GM12878 (cell line): ENCODE results near the gene PSMD3. TPM values are rescaled to one million over a fixed set of nuclear protein-coding genes. Genes with fewer than 3 reads are reported as not detected.

Experiments used
- ATF2 ChIP-seq: IDR thresholded peaks from 2 replicates; pipeline ENCODE4 v1.6.1; 2012; ENCODE audit warnings: low read length, inconsistent platforms
- ATF7 ChIP-seq: fragments of 450-650 bp; IDR thresholded peaks from 2 replicates; pipeline ENCODE4 v1.6.1; 2016; ENCODE audit warnings: low read depth, mild to moderate bottlenecking
- CHD4 ChIP-seq: fragments of 200-600 bp; sonication (generic); IDR thresholded peaks from 2 replicates; pipeline ENCODE4 v1.6.1; 2016; ENCODE audit warnings: mild to moderate bottlenecking
- IKZF1 ChIP-seq: fragments of 450-650 bp; conservative IDR thresholded peaks from 2 replicates; pipeline ENCODE4 v1.6.1; 2017; ENCODE audit warnings: antibody characterized with exemption, mild to moderate bottlenecking
- KAT2A ChIP-seq: conservative IDR thresholded peaks from 2 replicates; pipeline ENCODE4 v1.6.1; 2011; ENCODE audit warnings: low read depth, low read length; ENCODE audit not compliant: control insufficient read depth
- KLF5 ChIP-seq: fragments of 450-650 bp; IDR thresholded peaks from 2 replicates; pipeline ENCODE4 v1.6.1; 2014; ENCODE audit warnings: mild to moderate bottlenecking; ENCODE audit not compliant: partially characterized antibody
- MEF2B ChIP-seq: fragments of 450-650 bp; IDR thresholded peaks from 2 replicates; pipeline ENCODE4 v1.6.1; 2018; ENCODE audit warnings: mild to moderate bottlenecking, moderate library complexity; ENCODE audit not compliant: partially characterized antibody, poor library complexity, severe bottlenecking
- NR2F1 ChIP-seq: fragments of 450-650 bp; conservative IDR thresholded peaks from 2 replicates; pipeline ENCODE4 v1.6.1; 2017; ENCODE audit warnings: mild to moderate bottlenecking
- PAX5 ChIP-seq: IDR thresholded peaks from 2 replicates; pipeline ENCODE4 v1.6.1; 2011; ENCODE audit warnings: low read depth, low read length, borderline replicate concordance
- RUNX3 ChIP-seq: IDR thresholded peaks from 2 replicates; pipeline ENCODE4 v1.6.1; 2012; ENCODE audit warnings: low read length, inconsistent platforms
- SKIL ChIP-seq: fragments of 450-650 bp; IDR thresholded peaks from 2 replicates; pipeline ENCODE4 v1.6.1; 2017; ENCODE audit warnings: mild to moderate bottlenecking, low read depth, inconsistent platforms; ENCODE audit not compliant: poor library complexity, severe bottlenecking
- SMC3 ChIP-seq: IDR thresholded peaks from 2 replicates; pipeline ENCODE4 v1.6.1; 2011; ENCODE audit warnings: low read length, improper control_type of control experiment, borderline replicate concordance
- SRF ChIP-seq, 2 experiments: IDR thresholded peaks; 2 replicates each; pipeline ENCODE4 v1.6.1; 2011; ENCODE audit warnings: low read depth in 2 of 2, low read length in 2 of 2, mild to moderate bottlenecking in 1 of 2, moderate library complexity in 1 of 2
- TAF1 ChIP-seq: IDR thresholded peaks from 2 replicates; pipeline ENCODE4 v1.6.1; 2011; ENCODE audit warnings: mild to moderate bottlenecking, low read depth, low read length, borderline replicate concordance
- ZNF217 ChIP-seq: fragments of 450-650 bp; IDR thresholded peaks from 2 replicates; pipeline ENCODE4 v1.6.1; 2017; ENCODE audit warnings: antibody characterized with exemption, mild to moderate bottlenecking
- ZNF274 ChIP-seq: IDR thresholded peaks from one replicate; pipeline ENCODE4 v1.8.0; 2011; ENCODE audit not compliant: insufficient read length, insufficient read depth
- polyA plus RNA-seq, 11 experiments: library from polyadenylated mRNA; depleted of rRNA in 4 of 11; unstranded in 6 of 11; stranded (reverse) in 5 of 11; fragments of >200 nt; fragmentation: Nextera tagmentation in 4 of 11; fragmentation: Illumina TruSeq in 1 of 11; extraction: Ambion mirVana in 4 of 11; extraction: Trizol in 1 of 11; gene quantifications; 1 replicate in 1 of 11; 2 replicates in 10 of 11; pipeline versions ENCODE4 v1.2.1 to v1.2.3, GENCODE V29; 2011 to 2016; ENCODE audit warnings: inconsistent platforms in 2 of 11, missing spikeins in 2 of 11, low read depth in 1 of 11
- total RNA-seq, 4 experiments: library from RNA; depleted of rRNA in 3 of 4; stranded (reverse); fragments of >200 nt in 3 of 4; fragmentation: Illumina TruSeq in 1 of 4; extraction: Trizol in 1 of 4; gene quantifications; 2 replicates each; pipeline versions ENCODE4 v1.2.1 to v1.2.3, GENCODE V29; 2013 to 2021
- TF ChIP-seq, protein P1 (sequence below): IDR thresholded peaks from 2 replicates; pipeline ENCODE4 v1.6.1; 2012; ENCODE audit warnings: mild to moderate bottlenecking, low read depth, low read length
- TF ChIP-seq, protein P2 (sequence below), 3 experiments: IDR thresholded peaks in 2 of 3; conservative IDR thresholded peaks in 1 of 3; 2 replicates each; pipeline ENCODE4 v1.5.1; 2011; ENCODE audit warnings: low read depth in 3 of 3, low read length in 3 of 3, mild to moderate bottlenecking in 3 of 3, control low read depth in 2 of 3, moderate library complexity in 2 of 3, inconsistent platforms in 1 of 3, mixed read lengths in 1 of 3; ENCODE audit not compliant: control insufficient read depth in 2 of 3, insufficient read depth in 1 of 3; ENCODE audit errors: extremely low read depth in 1 of 3
- TF ChIP-seq, protein P3 (sequence below): fragments of 450-650 bp; IDR thresholded peaks from 2 replicates; pipeline ENCODE4 v1.6.1; 2016; ENCODE audit warnings: mild to moderate bottlenecking

The PSMD3 gene
- total and polyA plus RNA-seq, 10 of the 15 experiments (the other 5 are each of a cell fraction or from before 2014, with no cell fraction given) = 2.2 to 192 (median 129) TPM

DNA sequence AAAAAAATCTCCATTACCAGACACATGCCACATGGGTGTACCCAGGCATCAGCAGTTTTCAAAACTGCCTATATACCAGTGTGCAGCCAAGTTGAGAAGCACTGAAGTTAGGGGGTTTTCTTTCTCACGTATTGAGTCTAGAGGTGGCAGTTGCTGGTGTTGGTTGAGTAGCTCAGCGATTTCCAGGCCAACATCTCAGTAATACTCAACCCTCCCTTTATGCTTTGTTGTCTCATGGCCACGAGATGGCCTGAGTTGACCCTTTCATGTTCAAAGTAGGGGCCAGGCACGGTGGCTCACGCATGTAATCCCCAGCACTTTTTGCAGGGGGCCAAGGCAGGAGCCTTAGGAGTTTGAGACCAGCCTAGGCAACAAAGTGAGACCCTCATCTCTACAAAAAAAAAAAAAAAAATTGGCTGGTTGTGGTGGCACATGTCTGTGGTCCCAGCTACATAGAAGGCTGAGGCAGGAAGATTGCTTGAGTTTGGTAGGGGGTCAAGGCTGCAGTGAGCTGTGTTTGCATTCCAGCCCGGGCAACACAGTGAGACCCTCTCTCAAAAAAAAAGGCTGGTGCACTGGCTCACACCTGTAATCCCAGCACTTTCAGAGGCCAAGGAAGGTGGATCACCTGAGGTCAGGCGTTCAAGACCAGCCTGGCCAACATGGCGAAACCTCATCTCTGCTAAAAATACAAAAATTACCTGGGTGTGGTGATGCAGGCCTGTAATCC, 42.3 kb upstream of the PSMD3 start (continued):
- TF ChIP-seq, protein P1, sequence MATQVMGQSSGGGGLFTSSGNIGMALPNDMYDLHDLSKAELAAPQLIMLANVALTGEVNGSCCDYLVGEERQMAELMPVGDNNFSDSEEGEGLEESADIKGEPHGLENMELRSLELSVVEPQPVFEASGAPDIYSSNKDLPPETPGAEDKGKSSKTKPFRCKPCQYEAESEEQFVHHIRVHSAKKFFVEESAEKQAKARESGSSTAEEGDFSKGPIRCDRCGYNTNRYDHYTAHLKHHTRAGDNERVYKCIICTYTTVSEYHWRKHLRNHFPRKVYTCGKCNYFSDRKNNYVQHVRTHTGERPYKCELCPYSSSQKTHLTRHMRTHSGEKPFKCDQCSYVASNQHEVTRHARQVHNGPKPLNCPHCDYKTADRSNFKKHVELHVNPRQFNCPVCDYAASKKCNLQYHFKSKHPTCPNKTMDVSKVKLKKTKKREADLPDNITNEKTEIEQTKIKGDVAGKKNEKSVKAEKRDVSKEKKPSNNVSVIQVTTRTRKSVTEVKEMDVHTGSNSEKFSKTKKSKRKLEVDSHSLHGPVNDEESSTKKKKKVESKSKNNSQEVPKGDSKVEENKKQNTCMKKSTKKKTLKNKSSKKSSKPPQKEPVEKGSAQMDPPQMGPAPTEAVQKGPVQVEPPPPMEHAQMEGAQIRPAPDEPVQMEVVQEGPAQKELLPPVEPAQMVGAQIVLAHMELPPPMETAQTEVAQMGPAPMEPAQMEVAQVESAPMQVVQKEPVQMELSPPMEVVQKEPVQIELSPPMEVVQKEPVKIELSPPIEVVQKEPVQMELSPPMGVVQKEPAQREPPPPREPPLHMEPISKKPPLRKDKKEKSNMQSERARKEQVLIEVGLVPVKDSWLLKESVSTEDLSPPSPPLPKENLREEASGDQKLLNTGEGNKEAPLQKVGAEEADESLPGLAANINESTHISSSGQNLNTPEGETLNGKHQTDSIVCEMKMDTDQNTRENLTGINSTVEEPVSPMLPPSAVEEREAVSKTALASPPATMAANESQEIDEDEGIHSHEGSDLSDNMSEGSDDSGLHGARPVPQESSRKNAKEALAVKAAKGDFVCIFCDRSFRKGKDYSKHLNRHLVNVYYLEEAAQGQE = no peak
- TF ChIP-seq KLF5 = no peak
- TF ChIP-seq ZNF217 = no peak
- TF ChIP-seq RUNX3 = peak; percentile 23; the same call in 1 of the 2 replicates
- TF ChIP-seq SMC3 = peak; percentile 33; the same call in 1 of the 2 replicates
- no peak for TF ChIP-seq TAF1
- TF ChIP-seq MEF2B = peak; percentile 13
- no peak for TF ChIP-seq ZNF274
- no peak for TF ChIP-seq ATF2
- no peak for TF ChIP-seq SRF (IDR thresholded peaks at IDR 0.05; ENCODE audit: low read depth in 2 of 2, low read length in 2 of 2)
- TF ChIP-seq CHD4 = no peak
- no peak for TF ChIP-seq KAT2A
- TF ChIP-seq, protein P2, sequence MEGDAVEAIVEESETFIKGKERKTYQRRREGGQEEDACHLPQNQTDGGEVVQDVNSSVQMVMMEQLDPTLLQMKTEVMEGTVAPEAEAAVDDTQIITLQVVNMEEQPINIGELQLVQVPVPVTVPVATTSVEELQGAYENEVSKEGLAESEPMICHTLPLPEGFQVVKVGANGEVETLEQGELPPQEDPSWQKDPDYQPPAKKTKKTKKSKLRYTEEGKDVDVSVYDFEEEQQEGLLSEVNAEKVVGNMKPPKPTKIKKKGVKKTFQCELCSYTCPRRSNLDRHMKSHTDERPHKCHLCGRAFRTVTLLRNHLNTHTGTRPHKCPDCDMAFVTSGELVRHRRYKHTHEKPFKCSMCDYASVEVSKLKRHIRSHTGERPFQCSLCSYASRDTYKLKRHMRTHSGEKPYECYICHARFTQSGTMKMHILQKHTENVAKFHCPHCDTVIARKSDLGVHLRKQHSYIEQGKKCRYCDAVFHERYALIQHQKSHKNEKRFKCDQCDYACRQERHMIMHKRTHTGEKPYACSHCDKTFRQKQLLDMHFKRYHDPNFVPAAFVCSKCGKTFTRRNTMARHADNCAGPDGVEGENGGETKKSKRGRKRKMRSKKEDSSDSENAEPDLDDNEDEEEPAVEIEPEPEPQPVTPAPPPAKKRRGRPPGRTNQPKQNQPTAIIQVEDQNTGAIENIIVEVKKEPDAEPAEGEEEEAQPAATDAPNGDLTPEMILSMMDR (IDR thresholded peaks at IDR 0.05 in 2 of 3, conservative IDR thresholded peaks at IDR 0.05 in 1 of 3; ENCODE audit: control insufficient read depth in 2 of 3, extremely low read depth in 1 of 3, insufficient read depth in 1 of 3, low read depth in 3 of 3, low read length in 3 of 3) = peak; percentile 7 to 28 (median 10); a peak in 3 of 6 replicates
- no peak; the same call in 1 of the 2 replicates for TF ChIP-seq IKZF1
- TF ChIP-seq PAX5 = peak; percentile 68; the same call in 1 of the 2 replicates
- TF ChIP-seq, protein P3, sequence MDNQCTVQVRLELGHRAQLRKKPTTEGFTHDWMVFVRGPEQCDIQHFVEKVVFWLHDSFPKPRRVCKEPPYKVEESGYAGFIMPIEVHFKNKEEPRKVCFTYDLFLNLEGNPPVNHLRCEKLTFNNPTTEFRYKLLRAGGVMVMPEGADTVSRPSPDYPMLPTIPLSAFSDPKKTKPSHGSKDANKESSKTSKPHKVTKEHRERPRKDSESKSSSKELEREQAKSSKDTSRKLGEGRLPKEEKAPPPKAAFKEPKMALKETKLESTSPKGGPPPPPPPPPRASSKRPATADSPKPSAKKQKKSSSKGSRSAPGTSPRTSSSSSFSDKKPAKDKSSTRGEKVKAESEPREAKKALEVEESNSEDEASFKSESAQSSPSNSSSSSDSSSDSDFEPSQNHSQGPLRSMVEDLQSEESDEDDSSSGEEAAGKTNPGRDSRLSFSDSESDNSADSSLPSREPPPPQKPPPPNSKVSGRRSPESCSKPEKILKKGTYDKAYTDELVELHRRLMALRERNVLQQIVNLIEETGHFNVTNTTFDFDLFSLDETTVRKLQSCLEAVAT = no peak; the same call in 1 of the 2 replicates
- TF ChIP-seq SKIL = peak; percentile 31
- TF ChIP-seq NR2F1 = peak; percentile 58; the same call in 1 of the 2 replicates
- TF ChIP-seq ATF7 = no peak
